IMR-90 (cell line): ENCODE results near the gene CNKSR3. TPM values are rescaled to one million over a fixed set of nuclear protein-coding genes. Genes with fewer than 3 reads are reported as not detected.

ENCODE experiments used
- ATAC-seq: fragments of 200-7000 bp; cut with Tn5 transposase; 2 replicates; pipeline ENCODE4 v1.9.1; 2020; ENCODE audit warnings: low read depth, mild to moderate bottlenecking, moderate library complexity
- BruUV-seq: library from RNA; stranded (reverse); fragments of 400-500 nt; replicated peaks from 2 replicates; lab custom pipeline; 2021; lab: Mats Ljungman, UMichigan
- CTCF ChIA-PET: fragments of 300-600 bp; formaldehyde crosslinking; extraction: SDS; loops from one replicate; lab custom pipeline; 2021; ENCODE audit warnings: antibody characterized with exemption; lab: Yijun Ruan, JAX
- POLR2A ChIA-PET: fragments of 300-600 bp; sonication (Branson Sonifier 250); formaldehyde crosslinking; loops from one replicate; lab custom pipeline; 2022; ENCODE audit warnings: antibody characterized with exemption; ENCODE audit not compliant: unreplicated experiment; lab: Charles Lee
- DNase-seq: peaks from one replicate; pipeline ENCODE4 v3.0.0; 2013
- H2AFZ ChIP-seq: replicated peaks from 2 replicates; pipeline ENCODE3; 2013; ENCODE audit warnings: low read length, mild to moderate bottlenecking; ENCODE audit not compliant: poor library complexity
- H2AK5ac ChIP-seq: 2 replicates; pipeline ENCODE4 v1.6.1; 2013; ENCODE audit warnings: low read depth, low read length, inconsistent platforms
- H2AK9ac ChIP-seq: replicated peaks from 2 replicates; pipeline ENCODE3; 2013; ENCODE audit warnings: mild to moderate bottlenecking, low read depth, low read length, moderate library complexity; ENCODE audit not compliant: poor library complexity
- H2BK120ac ChIP-seq: 2 replicates; pipeline ENCODE4 v1.6.1; 2013; ENCODE audit warnings: low read depth, low read length, inconsistent platforms
- H2BK15ac ChIP-seq: 3 replicates; pipeline ENCODE4 v1.6.1; 2013; ENCODE audit warnings: low read depth, low read length, inconsistent platforms
- H2BK20ac ChIP-seq: 2 replicates; pipeline ENCODE4 v1.6.1; 2013; ENCODE audit warnings: low read depth, mild to moderate bottlenecking, inconsistent platforms, low read length, moderate library complexity
- H2BK5ac ChIP-seq: 2 replicates; pipeline ENCODE4 v1.6.1; 2013; ENCODE audit warnings: mild to moderate bottlenecking, low read depth, low read length, inconsistent platforms; ENCODE audit not compliant: poor library complexity, severe bottlenecking
- H3K14ac ChIP-seq: replicated peaks from 2 replicates; pipeline ENCODE4 v1.6.1; 2013; ENCODE audit warnings: low read depth, low read length, inconsistent platforms
- H3K18ac ChIP-seq: 2 replicates; pipeline ENCODE4 v1.6.1; 2013; ENCODE audit warnings: low read depth, low read length, control low read depth
- H3K23ac ChIP-seq: 2 replicates; pipeline ENCODE4 v1.6.1; 2013; ENCODE audit warnings: low read depth, low read length, inconsistent platforms
- H3K27ac ChIP-seq: 2 replicates; pipeline ENCODE4 v1.5.1; 2013; ENCODE audit warnings: mild to moderate bottlenecking, control low read depth, low read length; ENCODE audit not compliant: insufficient read depth
- H3K27me3 ChIP-seq: 2 replicates; pipeline ENCODE4 v1.6.1; 2013; ENCODE audit warnings: low read length; ENCODE audit not compliant: control insufficient read depth, insufficient read depth
- H3K36me3 ChIP-seq: 2 replicates; pipeline ENCODE4 v1.6.1; 2013; ENCODE audit warnings: low read length, mixed read lengths; ENCODE audit not compliant: control insufficient read depth, insufficient read depth
- H3K4ac ChIP-seq: 2 replicates; pipeline ENCODE4 v1.6.1; 2013; ENCODE audit warnings: low read depth, low read length, inconsistent platforms
- H3K4me1 ChIP-seq: 2 replicates; pipeline ENCODE4 v1.6.1; 2013; ENCODE audit warnings: low read length, mixed read lengths; ENCODE audit not compliant: control insufficient read depth, insufficient read depth
- H3K4me2 ChIP-seq: 2 replicates; pipeline ENCODE4 v1.6.1; 2013; ENCODE audit warnings: low read depth, mild to moderate bottlenecking, control low read depth, low read length, moderate library complexity
- H3K4me3 ChIP-seq: 2 replicates; pipeline ENCODE4 v1.5.1; 2013; ENCODE audit warnings: low read depth, mild to moderate bottlenecking, control low read depth, low read length, moderate library complexity; ENCODE audit not compliant: insufficient read depth
- H3K56ac ChIP-seq: 2 replicates; pipeline ENCODE4 v1.6.1; 2013; ENCODE audit warnings: low read length, inconsistent platforms; ENCODE audit not compliant: insufficient read depth; ENCODE audit errors: extremely low read depth
- H3K79me1 ChIP-seq, 2 experiments: 2 replicates each; pipeline ENCODE4 v1.6.1; 2013; ENCODE audit warnings: low read length in 2 of 2, inconsistent platforms in 1 of 2, low read depth in 1 of 2
- H3K9ac ChIP-seq: 2 replicates; pipeline ENCODE4 v1.6.1; 2013; ENCODE audit warnings: low read depth, low read length, control low read depth
- H3K9me1 ChIP-seq: 2 replicates; pipeline ENCODE4 v1.6.1; 2013; ENCODE audit warnings: low read length, inconsistent platforms; ENCODE audit not compliant: insufficient read depth
- H3K9me3 ChIP-seq: 2 replicates; pipeline ENCODE4 v1.6.1; 2013; ENCODE audit warnings: low read length; ENCODE audit not compliant: control insufficient read depth, insufficient read depth
- H4K20me1 ChIP-seq: 2 replicates; pipeline ENCODE4 v1.6.1; 2013; ENCODE audit warnings: low read length, inconsistent platforms; ENCODE audit not compliant: insufficient read depth
- H4K5ac ChIP-seq: 2 replicates; pipeline ENCODE4 v1.6.1; 2013; ENCODE audit warnings: mild to moderate bottlenecking, low read depth, low read length, control low read depth
- H4K8ac ChIP-seq, 2 experiments: 2 replicates each; pipeline ENCODE4 v1.6.1; 2013; ENCODE audit warnings: low read depth in 2 of 2, low read length in 2 of 2, control low read depth in 1 of 2, inconsistent platforms in 1 of 2
- H4K91ac ChIP-seq: 2 replicates; pipeline ENCODE4 v1.6.1; 2013; ENCODE audit warnings: low read depth, low read length, inconsistent platforms; ENCODE audit not compliant: insufficient read depth
- CEBPB ChIP-seq: IDR thresholded peaks from 2 replicates; pipeline ENCODE4 v1.6.1; 2012; ENCODE audit warnings: low read depth, low read length, improper control_type of control experiment
- CHD1 ChIP-seq: IDR thresholded peaks from 2 replicates; pipeline ENCODE4 v1.6.1; 2012; ENCODE audit warnings: low read depth, low read length, improper control_type of control experiment
- CTCF ChIP-seq: conservative IDR thresholded peaks from 2 replicates; pipeline ENCODE4 v1.5.1; 2012; ENCODE audit warnings: mild to moderate bottlenecking, low read depth, low read length, improper control_type of control experiment
- ELK1 ChIP-seq: fragments of 150-350 bp; IDR thresholded peaks from 2 replicates; pipeline ENCODE4 v1.6.1; 2016; ENCODE audit warnings: low read depth, mild to moderate bottlenecking, low read length, moderate library complexity, borderline replicate concordance
- FOS ChIP-seq: fragments of 150-350 bp; IDR thresholded peaks from 2 replicates; pipeline ENCODE4 v1.6.1; 2016; ENCODE audit warnings: low read depth, low read length
- MAFK ChIP-seq: IDR thresholded peaks from 2 replicates; pipeline ENCODE4 v1.6.1; 2012; ENCODE audit warnings: low read depth, low read length, improper control_type of control experiment
- MAZ ChIP-seq: IDR thresholded peaks from 2 replicates; pipeline ENCODE4 v1.6.1; 2012; ENCODE audit warnings: low read depth, mild to moderate bottlenecking, low read length, improper control_type of control experiment, moderate library complexity, borderline replicate concordance
- MXI1 ChIP-seq: IDR thresholded peaks from 2 replicates; pipeline ENCODE4 v1.6.1; 2012; ENCODE audit warnings: low read depth, mild to moderate bottlenecking, low read length, moderate library complexity, borderline replicate concordance
- NFE2L2 ChIP-seq: fragments of 150-350 bp; IDR thresholded peaks from 2 replicates; pipeline ENCODE4 v1.6.1; 2016; ENCODE audit warnings: low read depth, mild to moderate bottlenecking, low read length
- POLR2A ChIP-seq: IDR thresholded peaks from 2 replicates; pipeline ENCODE4 v1.6.1; 2012; ENCODE audit warnings: mild to moderate bottlenecking, low read depth, low read length
- RAD21 ChIP-seq: IDR thresholded peaks from 2 replicates; pipeline ENCODE4 v1.6.1; 2012; ENCODE audit warnings: low read length, improper control_type of control experiment
- RCOR1 ChIP-seq: IDR thresholded peaks from 2 replicates; pipeline ENCODE4 v1.6.1; 2012; ENCODE audit warnings: mild to moderate bottlenecking, low read length, improper control_type of control experiment; ENCODE audit not compliant: insufficient replicate concordance
- RFX5 ChIP-seq: IDR thresholded peaks from 2 replicates; pipeline ENCODE4 v1.8.0; 2012; ENCODE audit warnings: low read depth, mild to moderate bottlenecking, low read length, moderate library complexity
- SMC3 ChIP-seq: fragments of 150-350 bp; IDR thresholded peaks from 2 replicates; pipeline ENCODE4 v1.6.1; 2016; ENCODE audit warnings: low read depth, mild to moderate bottlenecking, antibody characterized with exemption, low read length, moderate library complexity
- USF2 ChIP-seq: fragments of 150-350 bp; IDR thresholded peaks from 2 replicates; pipeline ENCODE4 v1.6.1; 2017; ENCODE audit warnings: mild to moderate bottlenecking, antibody characterized with exemption, low read length, low read depth
- WGBS, 2 experiments: methylation state at CpG; one replicate each; pipeline versions ENCODE4 v1.1.5 to v1.1.7; 2013; ENCODE audit warnings: missing lambda C conversion rate in 2 of 2; ENCODE audit not compliant: insufficient read length in 1 of 2; ENCODE audit errors: extremely low coverage in 2 of 2; 5-methylcytosine and 5-hydroxymethylcytosine counted together
- dilution Hi-C: fragments of 300-500 bp; cut with HindIII; formaldehyde crosslinking; loops from one replicate; pipeline ENCODE4 v1.14.3; 2018; ENCODE audit warnings: low sequenced_read_pairs; ENCODE audit not compliant: unreplicated experiment
- in situ Hi-C: fragments of 300-500 bp; cut with MboI; formaldehyde crosslinking; loops from 3 replicates; pipeline ENCODE4 v1.14.3; 2019; ENCODE audit warnings: low sequenced_read_pairs, inconsistent platforms, mixed read lengths
- intact Hi-C: fragments of 100-400 bp; cut with micrococcal nuclease; formaldehyde crosslinking; loops from 2 replicates; pipeline ENCODE4 v1.10.0; 2022
- polyA plus RNA-seq, 3 experiments: library from polyadenylated mRNA; depleted of rRNA; stranded (reverse); fragments of >200 nt; gene quantifications; 2 replicates each; pipeline ENCODE4 v1.2.3, GENCODE V29; 2012; ENCODE audit warnings: low replicate concordance in 1 of 3
- total RNA-seq: library from RNA; depleted of rRNA; stranded (reverse); fragments of >200 nt; gene quantifications from 2 replicates; pipeline ENCODE4 v1.2.3, GENCODE V29; 2012

The CNKSR3 gene
- total and polyA plus RNA-seq, 2 of the 4 experiments (the other 2 are of a cell fraction) = 6.7 to 15.8 TPM

- in situ Hi-C loops (no loop called here), dilution Hi-C loops (no loop called here), intact Hi-C loops (no loop called here)
- Histone ChIP-seq H3K9me1 (peaks cover 7% of the 10 kb centered on the region; the same call in 1 of the 2 replicates), H3K79me1 (peaks cover 26 to 64% of the 10 kb centered on the region in 2 experiments), H2AK9ac (no peak overlapping the region), H4K8ac (no peak overlapping the region), H3K36me3 (no peaks in the 10 kb centered on the region), H3K4me3 (no peak overlapping the region), H3K4me2 (no peak overlapping the region), H3K56ac (no peak overlapping the region), H3K27ac (no peak overlapping the region), H3K14ac (no peak overlapping the region), H3K4me1 (peaks cover 9% of the 10 kb centered on the region), H3K27me3 (no peaks in the 10 kb centered on the region), H2AFZ (no peak overlapping the region), H4K5ac (no peak overlapping the region), H2BK15ac (no peak overlapping the region), H3K23ac (no peak overlapping the region), H2BK5ac (no peak overlapping the region), H2BK20ac (no peak overlapping the region), H3K18ac (no peak overlapping the region), H2AK5ac (no peak overlapping the region), H3K9me3 (no peaks in the 10 kb centered on the region), H4K20me1 (peaks cover 5% of the 10 kb centered on the region; the same call in 1 of the 2 replicates), H2BK120ac (no peak overlapping the region), H4K91ac (no peak overlapping the region), H3K4ac (no peak overlapping the region), H3K9ac (no peak overlapping the region)
- no CpG with 5 or more reads among the region's 6 CpGs for WGBS, 2 experiments
- no peak for ATAC-seq
- ChIA-PET CTCF (interaction anchor here (0.8 kb wide), 1 partner anchor 13 kb away, joined by 3 read pairs; no protein-coding TSS in a partner anchor), POLR2A (no interaction called here)
- TF ChIP-seq CEBPB = no peak
- no peak for TF ChIP-seq SMC3
- TF ChIP-seq RAD21 = no peak
- TF ChIP-seq CTCF = no peak
- no peak for TF ChIP-seq FOS
- no peak for TF ChIP-seq MXI1
- TF ChIP-seq MAFK = no peak
- no peak for TF ChIP-seq ELK1
- no peak for TF ChIP-seq RCOR1
- TF ChIP-seq RFX5 = no peak
- TF ChIP-seq MAZ = no peak
- TF ChIP-seq USF2 = no peak
- no peak for TF ChIP-seq CHD1
- no peak for TF ChIP-seq NFE2L2
- no peak for TF ChIP-seq POLR2A
- no TSS peak for BruUV-seq
- no peak for DNase-seq
Observed at GRCh38 chr6:154459513-154459912, 51.0 kb downstream of the CNKSR3 start.
